NB4 (cell line): ENCODE results near the gene SPTSSB.

Experiments used
- MYC ChIP-seq: IDR thresholded peaks from 2 replicates; pipeline ENCODE4 v1.6.1; 2011; ENCODE audit warnings: low read depth, low read length
- POLR2A ChIP-seq: IDR thresholded peaks from 2 replicates; pipeline ENCODE4 v1.6.1; 2011; ENCODE audit warnings: mild to moderate bottlenecking; ENCODE audit not compliant: insufficient read length; ENCODE audit errors: extremely low read depth
- TF ChIP-seq, protein P1 (sequence below): IDR thresholded peaks from one replicate; pipeline ENCODE4 v1.5.1; 2012; ENCODE audit warnings: low read depth, low read length
- TF ChIP-seq, protein P2 (sequence below): IDR thresholded peaks from 2 replicates; pipeline ENCODE4 v1.6.1; 2011; ENCODE audit warnings: low read depth, low read length

DNA sequence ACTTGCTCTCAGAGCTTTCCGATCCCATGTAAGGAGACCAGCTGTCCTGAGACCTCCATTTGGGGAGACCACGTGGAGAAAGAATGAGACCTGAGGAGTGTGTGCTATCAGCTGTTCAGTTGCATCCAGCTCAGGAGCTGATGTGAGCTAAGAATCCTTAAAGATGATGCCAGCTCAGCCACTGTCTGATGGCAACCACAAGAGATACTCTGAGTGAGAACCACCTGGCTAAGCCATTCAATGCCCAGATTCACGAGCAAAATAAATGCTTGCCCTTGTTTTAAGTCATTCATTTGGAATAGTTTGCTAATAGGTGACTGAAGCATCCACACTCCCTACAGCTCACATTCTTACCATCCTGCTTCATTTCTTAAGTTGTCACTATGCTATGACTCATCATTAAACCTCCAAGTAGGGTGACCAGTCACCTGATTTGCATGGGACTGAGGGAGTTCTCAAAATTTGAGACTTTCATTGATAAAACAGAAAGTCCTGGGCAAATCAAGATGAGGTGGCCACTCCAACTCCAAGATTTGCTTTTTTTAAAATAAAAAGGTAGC, 56.4 kb downstream of the SPTSSB start:
- no peak for TF ChIP-seq POLR2A
- TF ChIP-seq, protein P1, sequence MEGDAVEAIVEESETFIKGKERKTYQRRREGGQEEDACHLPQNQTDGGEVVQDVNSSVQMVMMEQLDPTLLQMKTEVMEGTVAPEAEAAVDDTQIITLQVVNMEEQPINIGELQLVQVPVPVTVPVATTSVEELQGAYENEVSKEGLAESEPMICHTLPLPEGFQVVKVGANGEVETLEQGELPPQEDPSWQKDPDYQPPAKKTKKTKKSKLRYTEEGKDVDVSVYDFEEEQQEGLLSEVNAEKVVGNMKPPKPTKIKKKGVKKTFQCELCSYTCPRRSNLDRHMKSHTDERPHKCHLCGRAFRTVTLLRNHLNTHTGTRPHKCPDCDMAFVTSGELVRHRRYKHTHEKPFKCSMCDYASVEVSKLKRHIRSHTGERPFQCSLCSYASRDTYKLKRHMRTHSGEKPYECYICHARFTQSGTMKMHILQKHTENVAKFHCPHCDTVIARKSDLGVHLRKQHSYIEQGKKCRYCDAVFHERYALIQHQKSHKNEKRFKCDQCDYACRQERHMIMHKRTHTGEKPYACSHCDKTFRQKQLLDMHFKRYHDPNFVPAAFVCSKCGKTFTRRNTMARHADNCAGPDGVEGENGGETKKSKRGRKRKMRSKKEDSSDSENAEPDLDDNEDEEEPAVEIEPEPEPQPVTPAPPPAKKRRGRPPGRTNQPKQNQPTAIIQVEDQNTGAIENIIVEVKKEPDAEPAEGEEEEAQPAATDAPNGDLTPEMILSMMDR: no peak
- TF ChIP-seq, protein P2, sequence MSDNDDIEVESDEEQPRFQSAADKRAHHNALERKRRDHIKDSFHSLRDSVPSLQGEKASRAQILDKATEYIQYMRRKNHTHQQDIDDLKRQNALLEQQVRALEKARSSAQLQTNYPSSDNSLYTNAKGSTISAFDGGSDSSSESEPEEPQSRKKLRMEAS: no peak
- no peak for TF ChIP-seq MYC
